HUES6 (cell line): ENCODE measurements around the gene AXIN2.

Experiments used
- H3K27ac ChIP-seq: 2 replicates; pipeline ENCODE4 v1.7.0; 2013; ENCODE audit warnings: low read depth, mild to moderate bottlenecking, low read length, inconsistent platforms
- H3K27me3 ChIP-seq: 2 replicates; pipeline ENCODE4 v1.6.1; 2013; ENCODE audit warnings: low read length; ENCODE audit not compliant: control insufficient read depth, insufficient read depth
- H3K36me3 ChIP-seq: 2 replicates; pipeline ENCODE4 v1.6.1; 2013; ENCODE audit warnings: low read length; ENCODE audit not compliant: control insufficient read depth, insufficient read depth
- H3K4me1 ChIP-seq: 2 replicates; pipeline ENCODE4 v1.6.1; 2013; ENCODE audit warnings: low read length; ENCODE audit not compliant: control insufficient read depth, insufficient read depth
- H3K4me3 ChIP-seq: 2 replicates; pipeline ENCODE4 v1.5.1; 2013; ENCODE audit warnings: low read depth, low read length
- H3K9ac ChIP-seq: one replicate; pipeline ENCODE4 v1.6.1; 2013; ENCODE audit warnings: mild to moderate bottlenecking, low read length
- H3K9me3 ChIP-seq: 2 replicates; pipeline ENCODE4 v1.6.1; 2013; ENCODE audit warnings: low read depth, low read length; ENCODE audit not compliant: control insufficient read depth, insufficient read depth

AXIN2 gene

GRCh38 chr17:65542610-65543009 is 18.8 kb downstream of the AXIN2 start:
- no peaks in the 10 kb centered on the region for H3K9me3 ChIP-seq
- no peaks in the 10 kb centered on the region for H3K27me3 ChIP-seq
- H3K4me1 ChIP-seq, result peaks cover 49% of the 10 kb centered on the region
- H3K27ac ChIP-seq, result no peak overlapping the region
- no peak overlapping the region for H3K4me3 ChIP-seq
- H3K36me3 ChIP-seq, result peaks cover 85% of the 10 kb centered on the region
- H3K9ac ChIP-seq, result no peak overlapping the region

- H3K4me3 ChIP-seq, result no peak overlapping the region
- H3K9ac ChIP-seq, result no peak overlapping the region
- H3K4me1 ChIP-seq, result peaks cover 44% of the 10 kb centered on the region
- no peak overlapping the region for H3K27ac ChIP-seq
- H3K9me3 ChIP-seq, result no peaks in the 10 kb centered on the region
- H3K27me3 ChIP-seq, result no peaks in the 10 kb centered on the region
- peaks cover 85% of the 10 kb centered on the region for H3K36me3 ChIP-seq
Measured at GRCh38 chr17:65542067-65542466, 19.4 kb downstream of the AXIN2 start.

- Histone ChIP-seq H3K36me3 (peaks cover 85% of the 10 kb centered on the region), H3K9ac (no peak overlapping the region), H3K4me3 (no peak overlapping the region), H3K4me1 (peaks cover 38% of the 10 kb centered on the region), H3K27ac (no peak overlapping the region), H3K9me3 (no peaks in the 10 kb centered on the region), H3K27me3 (no peaks in the 10 kb centered on the region)
Measured at GRCh38 chr17:65541453-65541852, 20.0 kb downstream of the AXIN2 start.

- Histone ChIP-seq H3K27me3 (no peaks in the 10 kb centered on the region), H3K4me1 (peaks cover 31% of the 10 kb centered on the region), H3K9me3 (no peaks in the 10 kb centered on the region), H3K9ac (no peak overlapping the region), H3K4me3 (no peak overlapping the region), H3K27ac (no peak overlapping the region), H3K36me3 (peaks cover 94% of the 10 kb centered on the region)
Measured at GRCh38 chr17:65539630-65540266, 21.7 kb downstream of the AXIN2 start.

- no peak overlapping the region for H3K9ac ChIP-seq
- peaks cover 35% of the 10 kb centered on the region for H3K4me1 ChIP-seq
- H3K9me3 ChIP-seq, result no peaks in the 10 kb centered on the region
- H3K27ac ChIP-seq, result no peak overlapping the region
- H3K27me3 ChIP-seq, result no peaks in the 10 kb centered on the region
- H3K36me3 ChIP-seq, result peaks cover 98% of the 10 kb centered on the region
- H3K4me3 ChIP-seq, result no peak overlapping the region
Measured at GRCh38 chr17:65538675-65539529, 22.5 kb downstream of the AXIN2 start.

GRCh38 chr17:65537845-65538674 is 23.4 kb downstream of the AXIN2 start:
- H3K27ac ChIP-seq, result no peak overlapping the region
- H3K27me3 ChIP-seq, result no peaks in the 10 kb centered on the region
- peaks cover 34% of the 10 kb centered on the region for H3K4me1 ChIP-seq
- peaks cover 97% of the 10 kb centered on the region for H3K36me3 ChIP-seq
- no peak overlapping the region for H3K4me3 ChIP-seq
- no peak overlapping the region for H3K9ac ChIP-seq
- H3K9me3 ChIP-seq, result no peaks in the 10 kb centered on the region

GRCh38 chr17:65537343-65537844 is 24.1 kb downstream of the AXIN2 start:
- Histone ChIP-seq H3K9me3 (no peaks in the 10 kb centered on the region), H3K27ac (no peak overlapping the region), H3K9ac (no peak overlapping the region), H3K27me3 (no peaks in the 10 kb centered on the region), H3K36me3 (peaks cover 97% of the 10 kb centered on the region), H3K4me3 (no peak overlapping the region), H3K4me1 (peaks cover 36% of the 10 kb centered on the region)

- Histone ChIP-seq H3K4me3 (no peak overlapping the region), H3K36me3 (peaks cover 97% of the 10 kb centered on the region), H3K9me3 (no peaks in the 10 kb centered on the region), H3K4me1 (peaks cover 42% of the 10 kb centered on the region), H3K27ac (no peak overlapping the region), H3K9ac (no peak overlapping the region), H3K27me3 (no peaks in the 10 kb centered on the region)
Measured at GRCh38 chr17:65536573-65537342, 24.7 kb downstream of the AXIN2 start.

- peaks cover 96% of the 10 kb centered on the region for H3K36me3 ChIP-seq
- H3K27ac ChIP-seq, result no peak overlapping the region
- no peaks in the 10 kb centered on the region for H3K9me3 ChIP-seq
- no peak overlapping the region for H3K4me3 ChIP-seq
- H3K27me3 ChIP-seq, result no peaks in the 10 kb centered on the region
- H3K4me1 ChIP-seq, result peaks cover 50% of the 10 kb centered on the region
- H3K9ac ChIP-seq, result no peak overlapping the region
Measured at GRCh38 chr17:65535777-65536572, 25.5 kb downstream of the AXIN2 start.
